HT1080 (cell line): ENCODE results near the gene ZNF516. TPM values are rescaled to one million over a fixed set of nuclear protein-coding genes. Genes with fewer than 3 reads are reported as not detected.

ENCODE experiments used
- DNase-seq: peaks from one replicate; pipeline ENCODE4 v3.0.0-alpha.2; 2015; ENCODE audit warnings: low read depth
- total RNA-seq: library from RNA; depleted of rRNA; stranded (reverse); fragments of >200 nt; shearing (Covaris generic); gene quantifications from 2 replicates; pipeline ENCODE4 v1.2.3, GENCODE V29; 2014

The ZNF516 gene
- total RNA-seq, 1 experiment from 2014 or later, result 5.3 TPM

DNA sequence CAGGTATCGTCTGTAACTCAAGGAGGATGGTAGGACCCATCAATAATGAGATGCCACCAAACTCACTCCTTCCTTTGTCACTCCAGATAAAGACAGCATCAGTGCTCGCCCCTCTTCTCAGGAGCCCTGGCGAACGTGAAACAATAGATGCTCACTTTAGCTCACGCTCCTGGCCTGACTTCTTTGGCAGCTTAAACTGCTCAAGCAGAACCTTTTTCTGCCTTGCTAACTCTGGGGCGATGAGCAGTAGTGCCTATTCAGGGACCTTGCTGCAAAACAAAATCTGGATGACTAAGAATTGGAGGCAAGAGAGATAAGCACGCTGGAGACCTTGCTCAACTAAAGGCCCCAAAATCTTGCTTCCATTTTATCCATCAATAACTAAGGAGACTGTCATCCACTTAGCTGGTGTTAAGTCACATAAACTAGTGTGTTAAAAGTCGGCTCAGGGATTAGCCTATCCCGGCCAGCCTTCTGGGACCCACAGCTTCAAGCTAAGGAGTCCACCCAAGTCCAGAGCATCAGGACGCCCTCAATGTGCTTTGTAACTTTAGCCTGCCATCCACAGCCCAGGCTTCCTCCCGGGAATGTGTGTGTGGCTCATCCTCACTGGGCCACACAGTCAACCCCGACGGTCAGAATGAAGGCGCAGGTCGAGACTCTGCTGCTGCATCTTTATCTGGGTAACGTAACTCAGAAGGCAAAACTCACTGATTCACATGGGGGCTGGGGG is 38.9 kb downstream of the ZNF516 start:
- no peak for DNase-seq

DNA sequence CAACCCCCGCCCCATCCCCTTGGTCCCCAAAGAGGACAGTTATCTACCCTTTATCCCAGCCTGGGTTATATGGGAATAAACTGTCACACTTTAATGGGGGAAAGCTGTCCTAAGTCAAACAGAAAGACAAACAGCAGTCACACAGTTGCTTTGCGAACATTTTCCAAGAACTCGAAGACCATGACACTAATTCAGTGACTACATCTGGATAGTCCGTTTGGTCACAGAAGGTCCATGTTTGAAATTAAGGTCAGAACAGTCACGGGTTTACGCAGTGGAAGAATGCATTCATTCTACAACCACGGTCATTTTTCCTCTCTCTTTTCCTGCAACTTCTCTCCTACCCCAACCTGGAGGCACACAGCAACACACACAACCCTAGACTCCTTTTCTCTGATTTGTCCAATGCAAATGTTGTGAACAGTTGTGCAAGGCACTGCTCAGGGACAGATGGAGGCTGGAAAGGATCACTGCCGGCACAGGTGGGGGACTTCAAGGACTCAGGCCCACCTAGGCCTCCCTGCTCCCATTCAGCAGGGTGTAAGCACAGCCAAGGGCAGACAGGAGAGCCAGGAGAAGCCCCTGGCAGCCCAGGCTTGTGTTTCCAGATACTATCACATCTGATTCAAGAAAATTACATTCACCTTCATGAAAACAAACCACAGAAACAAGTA is 39.9 kb downstream of the ZNF516 start:
- DNase-seq, result no peak

DNA sequence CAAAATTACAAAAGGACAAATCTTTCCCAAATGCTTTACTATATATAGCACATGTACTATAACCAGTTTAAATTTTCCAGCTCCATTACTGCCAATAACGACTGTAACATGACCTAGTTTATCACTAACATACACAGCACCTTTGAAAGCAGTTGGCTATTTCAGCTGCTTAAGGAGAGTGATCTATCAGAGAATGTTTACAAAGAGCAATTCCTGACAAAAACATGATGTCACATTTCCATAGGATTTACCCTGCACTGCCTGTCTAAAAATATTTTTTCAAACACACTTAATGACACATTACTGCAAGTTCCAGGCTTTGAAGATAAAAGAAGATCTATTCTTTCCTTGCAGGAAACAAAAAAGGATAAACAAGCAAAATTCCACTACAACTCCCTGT is 40.6 kb downstream of the ZNF516 start:
- no peak for DNase-seq

DNA sequence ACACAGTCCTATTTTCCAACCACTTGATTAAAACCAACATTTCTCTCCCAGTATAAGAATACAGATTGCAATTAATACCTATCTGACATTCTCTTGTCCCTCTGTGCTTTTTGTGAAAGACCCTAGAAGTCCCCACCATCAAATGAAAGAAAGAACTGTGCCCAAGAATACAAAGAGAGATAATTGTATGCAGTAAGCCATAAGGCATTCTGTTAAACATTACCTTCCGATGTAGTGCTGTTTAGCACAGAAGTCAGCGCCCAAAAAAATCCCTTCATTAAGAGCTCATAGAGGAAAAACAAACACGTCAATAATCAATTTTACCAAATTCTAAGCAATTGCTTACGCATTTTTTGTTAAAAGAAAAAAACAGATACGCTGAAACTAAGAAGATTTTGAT is 41.1 kb downstream of the ZNF516 start:
- DNase-seq, result no peak

DNA sequence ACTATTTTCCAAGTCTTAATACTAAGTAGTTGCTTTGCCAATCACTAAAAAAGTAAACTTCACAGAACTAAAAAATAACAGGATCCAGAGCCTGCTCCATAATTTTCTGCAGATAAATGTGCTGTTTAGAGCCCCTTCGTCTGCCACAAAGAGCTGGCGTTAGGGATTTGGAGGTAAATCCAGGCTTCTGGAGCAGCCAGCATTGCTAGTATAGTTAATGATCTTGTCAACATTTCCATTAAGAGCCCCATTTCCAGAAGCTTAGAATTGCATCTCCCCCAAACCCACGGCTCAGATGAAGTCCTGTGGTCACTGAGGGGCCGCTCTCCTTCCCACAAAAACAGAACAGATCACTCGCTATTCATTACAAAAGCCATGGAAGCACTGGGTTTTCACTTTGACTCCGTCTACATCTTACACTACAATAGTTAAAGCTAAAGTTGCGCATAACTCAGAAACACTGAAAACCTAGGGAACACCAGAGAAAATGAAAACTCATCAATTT is 41.9 kb downstream of the ZNF516 start:
- DNase-seq, result no peak

DNA sequence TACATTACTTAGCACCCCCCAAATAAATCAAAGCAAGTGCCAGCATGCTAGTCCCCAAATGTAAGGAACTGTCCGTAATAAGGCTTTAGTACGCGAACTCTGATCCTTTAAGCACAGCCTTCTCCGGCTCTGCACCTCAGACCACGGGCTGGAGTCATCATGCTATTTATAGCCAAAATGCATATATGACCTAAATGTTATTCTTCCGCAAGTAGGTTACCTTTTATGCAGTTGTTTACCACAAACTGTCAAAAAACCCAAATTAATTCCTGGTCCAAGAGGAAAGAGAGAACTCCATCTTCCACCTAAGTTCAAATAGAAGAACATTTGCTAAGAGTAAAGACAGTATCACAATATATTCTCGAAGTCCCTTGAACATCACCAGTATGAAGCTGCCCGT is 42.7 kb downstream of the ZNF516 start:
- DNase-seq, result no peak

DNA sequence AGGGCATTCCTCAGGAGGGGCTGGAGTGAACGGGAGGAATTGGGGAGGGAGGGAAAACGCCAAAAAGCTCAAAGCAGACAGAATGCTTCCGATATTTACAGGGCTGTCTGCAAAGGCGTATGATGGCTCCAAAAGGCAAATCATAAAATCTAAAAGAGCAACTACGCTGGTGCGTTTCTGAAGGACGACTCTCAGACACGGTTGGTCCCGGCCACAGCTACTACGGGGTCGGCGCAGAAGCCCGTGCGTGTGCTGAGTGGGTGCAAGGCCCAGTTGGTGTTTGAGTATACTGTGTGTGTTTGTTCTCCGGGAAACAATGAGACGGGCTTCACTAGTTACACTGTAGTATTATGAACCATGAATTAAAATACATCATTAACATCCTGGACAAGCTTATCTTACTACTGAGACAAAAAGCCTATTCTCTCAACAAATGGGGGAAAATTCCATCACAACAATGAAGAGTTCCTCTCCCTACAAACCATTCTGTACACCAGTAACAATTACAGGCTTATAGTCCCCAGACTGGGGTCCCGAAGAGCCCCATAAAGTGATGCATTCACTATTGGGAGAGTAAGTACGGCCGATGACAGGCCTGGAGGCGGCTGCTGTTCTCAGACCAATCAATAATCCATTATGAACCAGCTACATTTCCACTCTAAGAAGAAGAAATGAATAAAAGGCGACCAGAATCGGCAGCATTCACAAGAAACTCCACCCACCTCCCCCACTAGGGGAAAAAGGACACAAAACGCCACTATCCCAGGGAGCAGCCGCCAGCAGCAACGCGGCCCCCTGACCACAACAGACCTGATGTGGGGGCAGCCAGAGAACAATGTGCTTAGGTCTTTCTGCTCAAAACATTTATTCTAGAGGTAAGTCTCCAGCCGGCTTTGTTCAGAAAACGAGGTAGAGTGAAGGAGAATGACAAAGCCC is 43.4 kb downstream of the ZNF516 start:
- no peak for DNase-seq

DNA sequence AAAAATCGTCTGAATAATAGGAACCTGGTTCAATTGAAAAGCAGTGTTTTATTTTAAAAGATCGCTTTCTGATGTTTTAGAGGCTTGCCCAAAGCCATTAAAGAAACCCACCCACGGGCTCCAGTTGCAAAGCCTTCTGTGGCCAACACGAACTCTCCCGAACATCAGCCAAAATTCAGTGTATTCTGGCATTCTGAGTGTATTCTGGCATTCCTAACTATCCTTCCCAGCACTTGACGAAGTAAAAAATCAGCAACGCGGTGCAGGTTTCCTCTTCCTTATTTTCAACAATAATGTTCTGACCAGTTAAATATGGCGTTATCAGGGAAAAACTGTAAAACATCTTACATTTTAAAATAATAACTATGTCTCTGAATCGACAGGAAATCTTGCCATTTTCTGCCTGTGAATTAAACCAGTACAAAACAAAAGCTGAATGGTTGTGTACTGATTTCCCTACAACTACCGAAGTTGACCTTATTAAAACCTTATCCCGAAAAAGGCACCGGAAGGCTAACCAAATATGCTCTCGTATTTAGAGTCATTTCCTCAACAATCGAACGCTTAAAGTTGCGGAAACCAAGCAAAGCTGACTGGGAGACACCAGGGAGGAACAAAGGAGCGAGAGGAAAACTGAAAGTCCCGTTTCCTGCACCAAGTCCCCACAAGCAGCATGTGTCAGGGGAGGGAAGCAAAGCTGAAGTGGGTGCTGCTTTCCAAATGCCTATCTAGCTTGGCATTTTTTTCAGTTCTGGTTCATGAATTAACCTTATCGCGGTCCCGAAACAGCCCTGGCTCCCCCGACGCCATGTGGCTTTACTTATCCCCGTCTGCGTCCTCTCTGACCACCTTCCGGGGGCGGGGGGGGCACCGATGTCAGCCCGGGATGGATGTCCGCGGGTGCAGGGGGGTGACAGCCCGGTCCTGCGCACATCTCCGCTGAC is 44.3 kb downstream of the ZNF516 start:
- peak; percentile 58 for DNase-seq

DNA sequence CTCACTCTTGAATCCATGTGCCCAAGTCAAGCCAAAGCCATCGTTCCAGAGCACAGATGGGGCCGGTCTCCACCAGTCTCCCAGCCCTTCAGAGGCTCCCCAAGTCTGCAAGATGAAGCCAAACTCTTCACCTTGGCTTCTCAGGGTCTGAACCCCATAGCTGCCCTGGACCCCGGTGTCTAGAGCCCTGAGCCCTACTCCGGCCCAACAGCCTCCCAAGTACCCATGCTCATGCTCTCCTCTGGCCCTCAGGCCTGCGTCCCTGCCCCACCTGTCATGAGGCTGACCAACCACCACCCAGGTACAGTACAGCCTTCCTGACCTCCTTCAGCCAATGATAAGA is 46.0 kb downstream of the ZNF516 start:
- no peak for DNase-seq

DNA sequence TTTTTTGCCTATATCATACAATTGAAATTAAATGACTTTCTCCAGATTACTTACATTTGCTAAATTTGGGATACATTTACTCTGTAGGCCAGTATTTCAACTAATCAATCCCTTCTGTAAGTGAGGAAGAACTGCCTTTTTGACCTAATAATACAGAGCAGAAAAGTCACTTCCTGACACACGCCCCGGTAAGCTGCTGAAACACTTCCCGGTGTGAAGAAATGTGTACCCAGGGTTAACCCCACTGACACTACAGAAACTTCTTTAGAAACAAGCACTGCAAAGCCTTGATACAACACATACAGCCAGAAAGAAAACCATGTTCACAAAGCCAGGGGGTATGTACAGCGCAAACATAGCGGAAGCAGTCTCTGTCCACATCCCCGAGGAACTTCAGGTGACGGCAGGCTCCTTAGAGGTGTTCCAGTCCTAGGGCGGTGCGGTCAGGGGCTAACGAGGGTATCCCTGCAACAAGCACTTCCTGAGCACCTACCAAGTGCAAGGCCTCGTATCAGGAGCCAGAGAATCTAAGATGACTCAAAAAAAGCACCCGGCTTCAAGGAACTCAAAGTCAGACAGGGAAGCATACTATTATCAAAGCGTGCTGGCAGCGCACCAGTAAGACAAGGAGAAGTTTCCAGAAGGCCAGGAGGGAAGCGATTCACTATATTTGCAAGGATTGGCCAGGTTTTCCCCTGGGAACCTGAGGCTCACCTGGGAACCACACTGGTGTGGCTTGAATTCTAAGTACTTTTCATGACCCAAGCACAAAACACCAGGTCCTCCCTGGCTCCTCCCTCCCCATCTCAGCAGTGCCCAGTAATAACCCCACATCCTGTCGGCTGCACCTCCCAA is 46.6 kb downstream of the ZNF516 start:
- DNase-seq, result no peak

DNA sequence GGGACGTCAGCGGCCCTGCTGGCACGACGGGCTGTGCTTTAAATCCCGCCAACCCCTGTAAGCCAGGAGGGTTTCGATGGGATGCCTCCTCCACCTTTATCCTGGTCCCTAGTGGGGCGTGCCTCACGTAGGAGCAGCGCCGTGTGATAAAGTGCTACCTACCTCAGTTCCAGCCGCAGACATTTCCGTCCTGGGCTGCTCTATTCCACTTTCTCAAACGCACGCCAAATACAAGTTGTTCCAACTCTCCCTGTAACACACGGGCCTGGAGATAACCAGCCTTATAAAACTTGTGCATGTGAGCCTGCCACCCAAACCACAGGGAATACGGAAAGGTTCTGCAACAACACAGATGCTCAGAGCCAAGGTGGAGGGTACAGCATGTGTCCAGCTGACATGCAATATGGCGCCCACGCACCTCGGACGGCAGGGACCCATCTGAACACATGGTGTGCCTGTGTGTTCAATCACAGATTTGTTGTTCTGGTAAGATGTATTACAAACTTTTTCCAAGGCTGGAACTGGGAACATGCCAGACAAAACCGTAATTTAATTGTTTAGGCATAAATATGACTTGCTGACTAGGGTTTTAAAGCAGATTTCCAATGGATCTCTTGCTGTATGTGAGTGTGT is 47.7 kb downstream of the ZNF516 start:
- no peak for DNase-seq

DNA sequence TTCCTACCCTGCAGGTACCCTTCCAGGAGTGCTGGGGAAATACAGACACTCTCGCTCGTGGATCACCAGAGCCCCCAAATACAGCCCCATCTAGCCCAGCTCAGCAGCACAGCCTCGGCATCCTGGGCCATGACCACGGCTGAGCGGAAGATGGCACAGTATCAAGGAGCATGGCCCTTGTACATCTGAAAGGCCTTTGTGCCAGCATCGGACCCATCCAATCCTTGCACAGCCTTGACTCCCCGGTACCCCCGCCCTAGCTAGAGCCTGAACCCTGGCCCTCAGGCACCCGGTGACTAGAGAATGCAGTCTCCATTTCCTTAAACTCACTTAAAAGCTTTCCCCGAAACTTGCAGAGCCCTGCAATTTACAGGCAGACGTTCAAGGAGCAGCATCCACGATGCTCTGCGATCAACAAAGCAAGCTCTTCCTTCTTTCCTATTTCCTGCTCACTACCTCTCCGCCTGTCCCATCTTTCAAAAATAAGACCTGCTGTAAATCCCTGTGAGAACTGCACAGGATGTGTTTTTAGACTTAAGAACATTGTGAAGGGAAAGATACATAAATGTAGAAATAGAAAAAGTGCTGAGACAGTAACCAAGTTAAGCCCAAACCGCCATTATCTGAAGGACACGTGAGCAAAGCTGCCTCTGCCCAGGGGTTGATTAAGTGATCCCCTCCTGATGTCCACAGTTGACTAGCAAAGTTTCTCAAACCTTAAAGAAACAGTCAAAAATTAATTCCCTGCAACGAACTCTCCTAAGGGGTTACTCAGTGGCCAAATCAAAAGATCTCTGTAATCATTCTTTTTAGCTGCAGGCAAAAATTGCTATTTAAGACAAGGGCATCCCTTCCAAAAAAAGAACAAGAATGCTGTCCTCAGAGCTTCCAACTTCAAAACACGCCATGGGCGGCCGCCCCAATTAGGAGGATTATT is 48.5 kb downstream of the ZNF516 start:
- DNase-seq, result no peak

DNA sequence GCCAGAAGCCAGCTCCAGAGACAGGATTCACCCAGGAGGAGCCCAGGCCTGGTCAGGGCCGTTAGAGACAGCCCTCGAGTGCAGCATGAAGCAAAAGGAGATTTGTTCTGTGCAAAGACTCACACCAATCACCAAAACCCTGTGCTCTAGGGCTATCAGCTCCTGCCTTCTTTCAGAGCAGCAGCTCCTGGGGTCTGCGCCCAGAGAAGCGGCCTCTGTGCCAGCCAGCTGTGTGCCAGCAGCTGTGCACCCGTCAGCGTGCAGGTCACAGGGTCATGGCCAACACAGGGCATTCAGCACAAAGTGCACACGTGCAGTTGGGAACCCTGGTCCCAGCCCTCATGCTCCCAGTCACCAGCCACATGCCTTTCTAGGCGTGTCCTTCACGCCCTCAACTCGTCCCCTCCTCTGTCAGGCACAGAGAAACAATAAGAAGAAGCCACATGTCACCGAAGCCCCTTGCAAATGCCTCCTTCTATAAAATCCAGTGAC is 49.3 kb downstream of the ZNF516 start:
- DNase-seq, result peak; percentile 11

DNA sequence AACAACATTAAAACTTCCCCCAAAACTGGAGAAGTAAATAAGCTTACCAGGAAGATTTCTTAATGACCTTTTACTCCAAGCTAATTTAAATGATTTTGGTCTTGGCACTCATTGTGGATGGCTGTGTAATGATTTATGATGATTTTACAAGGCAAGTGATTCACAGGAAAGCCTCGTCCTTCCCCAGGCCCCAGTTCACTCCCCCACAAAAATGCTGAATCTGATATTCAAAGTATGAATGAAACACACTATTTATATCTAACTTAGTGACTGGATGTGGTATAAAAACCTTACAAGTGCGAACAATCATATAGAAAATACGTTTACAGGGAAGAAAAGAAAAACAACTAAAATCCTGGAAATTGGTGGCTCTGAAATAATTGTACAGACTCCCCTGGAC is 49.8 kb downstream of the ZNF516 start:
- peak; percentile 78 for DNase-seq

DNA sequence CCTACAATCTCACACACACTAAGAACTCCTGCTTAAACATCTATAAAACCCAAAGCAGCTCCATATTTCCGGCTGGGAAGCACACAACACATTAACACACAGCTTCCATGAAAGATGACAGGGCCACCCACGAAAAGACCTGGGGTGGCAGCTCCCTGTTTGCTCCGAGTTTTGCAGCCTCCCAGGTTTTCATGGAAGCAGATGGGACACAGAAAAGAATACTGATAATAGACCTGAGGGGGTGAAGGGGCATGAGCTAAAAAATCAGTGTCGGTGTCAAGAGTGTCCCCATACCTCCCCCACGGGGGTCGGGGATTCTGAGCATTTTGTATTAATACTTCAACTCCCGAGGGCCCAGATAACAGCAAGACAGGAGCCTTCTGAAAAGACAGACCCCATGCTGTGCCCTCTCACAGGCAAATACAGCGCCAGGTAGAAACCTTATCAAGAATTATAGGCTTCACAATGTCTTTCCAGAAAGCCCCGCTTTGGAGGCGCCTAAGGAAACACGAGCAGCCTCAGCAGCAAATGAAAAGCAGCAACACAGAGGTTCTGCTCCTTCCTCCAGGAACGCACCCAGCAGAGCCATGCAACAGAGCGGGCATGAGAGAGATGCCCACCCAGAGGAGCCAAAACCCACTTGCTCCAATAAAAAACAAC is 50.5 kb downstream of the ZNF516 start:
- no peak for DNase-seq

DNA sequence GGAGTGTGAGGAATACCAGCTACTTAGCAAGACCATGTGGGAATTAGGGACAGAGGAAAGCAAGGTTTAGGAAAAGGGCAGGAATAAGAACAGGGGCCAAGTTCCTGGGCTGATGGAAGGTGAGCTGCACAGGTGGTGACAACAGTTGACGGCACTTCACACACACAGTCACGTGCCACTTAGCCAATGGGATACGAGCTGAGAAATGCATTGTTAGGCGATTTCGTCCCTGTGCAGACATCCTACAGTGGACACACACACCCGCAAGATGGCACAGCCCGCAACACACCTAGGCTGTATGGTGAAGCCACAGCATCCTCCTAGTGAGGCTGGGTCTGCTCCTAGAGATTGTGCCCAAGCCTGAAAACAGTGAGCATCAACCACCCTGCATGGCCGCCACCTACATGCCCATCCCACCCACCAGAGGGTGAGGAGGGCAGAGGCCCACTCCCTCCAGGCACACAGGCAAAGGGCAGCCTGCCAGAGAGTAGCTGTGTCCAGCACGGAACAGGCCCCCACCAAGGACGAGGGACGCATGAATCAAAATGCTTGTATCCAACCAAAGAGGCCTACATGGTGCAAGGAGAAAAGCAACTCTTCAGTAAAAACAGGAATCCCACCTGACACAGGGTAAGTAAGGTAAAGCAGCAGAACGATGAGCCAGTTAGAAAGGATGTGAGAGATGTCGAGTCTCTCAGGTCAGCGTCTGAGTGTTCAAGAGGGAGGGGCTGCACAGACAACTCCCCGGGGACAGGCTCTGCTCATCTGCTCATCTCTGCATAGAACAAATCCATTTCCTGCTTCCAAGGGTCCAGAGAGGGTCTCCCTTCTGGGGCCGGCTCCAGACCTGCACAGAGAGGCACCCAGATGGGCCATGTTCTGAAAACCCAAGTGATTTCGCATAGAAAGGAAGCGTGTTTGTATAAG is 51.3 kb downstream of the ZNF516 start:
- no peak for DNase-seq
